PFSK-1 (cell line): ENCODE data around the gene CDH8.

Source experiments
- POLR2AphosphoS5 ChIP-seq: IDR thresholded peaks from 2 replicates; pipeline ENCODE4 v1.6.1; 2012; ENCODE audit warnings: low read depth, mild to moderate bottlenecking, control low read depth, low read length, moderate library complexity
- SIN3A ChIP-seq: IDR thresholded peaks from 2 replicates; pipeline ENCODE4 v1.6.1; 2012; ENCODE audit warnings: mild to moderate bottlenecking, low read length, moderate library complexity, borderline replicate concordance; ENCODE audit not compliant: insufficient read depth

DNA sequence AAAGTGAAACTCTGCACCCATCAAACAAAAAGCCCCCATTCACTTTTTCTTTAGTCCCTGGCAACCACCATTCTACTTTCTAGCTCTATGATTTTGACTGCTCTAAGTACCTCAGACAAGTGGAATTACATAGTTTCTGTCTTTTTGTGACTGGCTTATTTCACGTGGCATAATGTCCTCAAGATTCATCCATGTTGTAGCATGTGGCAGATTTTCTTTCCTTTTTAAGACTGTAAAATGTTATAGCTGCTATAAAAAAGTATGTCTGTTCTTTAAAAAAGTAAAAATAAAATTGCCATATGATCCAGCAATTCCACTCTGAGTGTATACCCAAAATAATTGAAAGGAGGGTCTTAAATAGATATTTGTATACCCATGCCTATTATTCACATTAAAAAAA, 429.7 kb downstream of the CDH8 start:
- TF ChIP-seq POLR2AphosphoS5, result no peak
- no peak for TF ChIP-seq SIN3A
